ENCODE data around the gene ITPKC.
A peak's percentile ranks its signal among the peaks of the same experiment; 100 is the strongest.

The ITPKC gene

DNA sequence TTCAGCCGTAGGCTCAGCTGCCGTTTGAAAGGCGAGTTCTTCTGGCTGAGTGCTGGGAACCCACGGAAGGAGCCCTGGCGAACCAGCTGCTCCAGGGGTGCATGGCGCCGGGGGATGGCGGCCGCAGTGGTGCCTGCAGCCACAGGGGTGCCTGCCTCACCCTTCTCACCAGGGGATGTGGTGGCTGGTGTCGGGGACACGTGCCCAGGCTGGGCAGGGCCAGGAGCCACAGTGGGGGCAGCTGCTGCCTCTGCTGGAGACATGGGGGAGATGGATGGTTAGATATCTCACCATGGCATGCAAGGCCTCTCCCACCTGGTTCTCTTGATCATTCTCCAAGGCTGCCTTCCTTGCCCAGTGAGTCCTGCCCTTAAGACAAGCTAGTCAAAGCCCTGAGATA is 43.5 kb upstream of the ITPKC start:
- ChIA-PET CTCF (no interaction called here), POLR2A (ENCODE audit: low non-redundant PET) (no interaction called here)
- TF ChIP-seq CTCF (conservative IDR thresholded peaks at IDR 0.05; ENCODE audit: low read depth), result no peak
- H3K27ac ChIP-seq, result no peak overlapping the region
- DNase-seq (ENCODE audit: low spot score), result no peak

GRCh38 chr19:40674291-40674690 is 42.6 kb upstream of the ITPKC start:
- ChIA-PET CTCF (no interaction called here), POLR2A (ENCODE audit: low non-redundant PET) (no interaction called here)

GRCh38 chr19:40677156-40677555 is 39.8 kb upstream of the ITPKC start:
- H3K27ac ChIP-seq, result no peak overlapping the region
- ChIA-PET POLR2A (ENCODE audit: low non-redundant PET) (no interaction called here), CTCF (no interaction called here)
- DNase-seq (ENCODE audit: low spot score), result no peak
- no peak for TF ChIP-seq CTCF (conservative IDR thresholded peaks at IDR 0.05; ENCODE audit: low read depth)

More at GRCh38 chr19:40674291-40674690, 42.6 kb upstream of the ITPKC start:
- no peak for TF ChIP-seq CTCF (conservative IDR thresholded peaks at IDR 0.05; ENCODE audit: low read depth)
- peak overlapping the region; percentile 30; the same call in 1 of the 2 replicates for H3K27ac ChIP-seq
- no peak for DNase-seq (ENCODE audit: low spot score)

GRCh38 chr19:40681039-40681438 is 35.9 kb upstream of the ITPKC start:
- POLR2A ChIA-PET (ENCODE audit: low non-redundant PET), result no interaction called here
- no peak for DNase-seq (ENCODE audit: low spot score)
- peak overlapping the region; percentile 16; the same call in 1 of the 2 replicates for H3K27ac ChIP-seq
- CTCF ChIA-PET, result no interaction called here
- TF ChIP-seq CTCF (conservative IDR thresholded peaks at IDR 0.05; ENCODE audit: low read depth), result no peak

- DNase-seq (ENCODE audit: low spot score), result no peak
- ChIA-PET CTCF (no interaction called here), POLR2A (ENCODE audit: low non-redundant PET) (no interaction called here)
- no peak overlapping the region; the same call in 1 of the 2 replicates for H3K27ac ChIP-seq
- no peak for TF ChIP-seq CTCF (conservative IDR thresholded peaks at IDR 0.05; ENCODE audit: low read depth)
Observed at GRCh38 chr19:40682431-40682964, 34.4 kb upstream of the ITPKC start.

DNA sequence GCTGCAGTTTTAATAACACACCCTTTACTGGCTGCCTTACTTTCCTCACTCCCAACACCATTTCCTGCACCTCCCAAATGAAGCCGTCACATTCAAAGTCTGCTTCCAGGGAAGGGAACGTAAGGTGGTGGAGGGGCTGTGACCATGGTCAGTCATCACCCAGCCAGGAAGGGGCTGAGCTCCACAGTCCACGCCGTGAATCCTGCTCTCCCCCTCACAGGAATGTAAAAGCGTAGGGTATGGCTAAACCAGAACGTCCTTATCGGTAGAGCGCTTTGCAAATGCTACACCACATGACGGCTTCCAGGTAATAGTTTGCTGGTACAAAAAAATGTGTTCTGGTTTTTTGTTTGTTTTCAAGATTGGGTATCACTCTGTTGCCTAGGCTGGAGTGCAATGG is 33.5 kb upstream of the ITPKC start:
- ChIA-PET POLR2A (ENCODE audit: low non-redundant PET) (no interaction called here), CTCF (no interaction called here)
- no peak for TF ChIP-seq CTCF (conservative IDR thresholded peaks at IDR 0.05; ENCODE audit: low read depth)
- DNase-seq (ENCODE audit: low spot score), result no peak
- H3K27ac ChIP-seq, result peak overlapping the region; percentile 10; the same call in 1 of the 2 replicates

GRCh38 chr19:40684280-40684679 is 32.6 kb upstream of the ITPKC start:
- POLR2A ChIA-PET (ENCODE audit: low non-redundant PET), result no interaction called here
- DNase-seq (ENCODE audit: low spot score), result no peak
- CTCF ChIA-PET, result no interaction called here

More at GRCh38 chr19:40684280-40684679, 32.6 kb upstream of the ITPKC start:
- H3K27ac ChIP-seq, result peak overlapping the region; percentile 66
- no peak for TF ChIP-seq CTCF (conservative IDR thresholded peaks at IDR 0.05; ENCODE audit: low read depth)
